ENCODE results near the gene GNAS-AS1.
A peak's percentile ranks its signal among the peaks of the same experiment; 100 is the strongest.

GNAS-AS1 gene

DNA sequence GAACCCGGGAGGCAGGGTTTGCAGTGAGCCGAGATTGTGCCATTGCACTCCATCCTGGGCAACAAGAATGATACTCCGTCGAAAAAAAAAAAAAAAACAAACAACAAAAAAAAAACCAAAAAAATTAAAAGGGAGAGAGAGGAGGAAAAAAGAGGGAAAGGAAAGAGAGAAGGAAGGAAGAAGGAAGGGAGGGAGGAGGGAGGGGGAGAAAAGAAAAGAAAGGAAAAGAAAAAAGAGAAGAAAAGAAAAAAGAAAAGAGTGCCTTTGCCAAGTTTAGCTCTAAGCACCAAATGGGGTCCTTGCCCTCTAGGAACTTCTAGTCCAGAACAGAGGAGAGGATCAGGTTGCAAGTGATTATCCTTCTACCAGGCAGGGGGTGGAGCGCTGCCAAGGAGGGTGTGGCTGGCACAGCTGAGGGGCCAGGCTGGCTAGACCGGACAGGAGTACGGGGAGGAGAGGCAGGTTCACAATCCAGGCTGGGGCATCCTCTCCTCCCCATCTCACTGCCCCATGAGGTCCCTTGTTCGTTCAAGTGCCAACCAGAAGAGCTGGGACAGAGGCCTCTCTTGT, 20.9 kb upstream of the GNAS-AS1 start:
- H3K36me3 ChIP-seq (ENCODE audit: insufficient read depth, low read length): no peaks in the 10 kb centered on the region

DNA sequence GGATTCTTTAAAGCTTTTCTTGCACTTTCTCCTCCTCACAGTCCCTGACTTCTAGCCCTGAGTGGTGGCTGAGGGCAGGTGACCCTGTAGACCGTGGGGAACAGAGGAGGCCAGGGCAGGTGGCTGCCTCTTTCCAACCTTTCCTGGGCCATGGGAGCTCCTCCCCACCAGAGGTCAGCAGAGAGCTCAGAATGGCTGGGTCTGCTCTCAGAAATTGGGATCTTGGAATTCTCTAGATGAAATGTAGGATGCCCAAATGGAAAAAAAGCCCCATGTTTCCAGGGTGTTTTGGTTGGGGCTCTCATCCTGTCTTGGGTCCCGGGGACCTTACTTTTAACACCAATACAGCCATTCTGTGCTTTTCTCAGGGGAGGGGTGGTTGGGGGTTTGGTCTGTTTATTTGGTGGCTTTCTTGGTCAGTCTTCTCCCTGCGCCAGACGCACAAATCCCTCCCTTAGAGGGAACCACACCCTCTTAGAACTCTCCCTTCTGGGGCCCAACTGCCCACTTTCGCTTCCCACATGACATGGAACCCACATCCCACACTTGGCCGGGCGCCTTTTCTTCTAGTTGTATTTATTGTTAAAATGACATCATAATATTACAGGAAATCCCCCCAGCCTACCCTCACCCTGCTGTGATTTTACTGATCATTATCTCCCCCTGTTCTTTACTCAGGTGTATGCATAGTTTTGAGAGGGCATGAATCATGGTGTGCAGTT, 19.8 kb upstream of the GNAS-AS1 start:
- no peaks in the 10 kb centered on the region for H3K36me3 ChIP-seq (ENCODE audit: insufficient read depth, low read length)
- no peaks in the 10 kb centered on the region for H3K9me3 ChIP-seq (replicated peaks; ENCODE audit: low read length)
- no peak overlapping the region for H3K4me2 ChIP-seq (ENCODE audit: low read length)
- H3K4me3 ChIP-seq (ENCODE audit: low read length): no peak overlapping the region
- peaks cover 15% of the 10 kb centered on the region for H3K4me1 ChIP-seq (ENCODE audit: control insufficient read depth, insufficient read depth, low read length)
- peaks cover 26% of the 10 kb centered on the region for H3K27me3 ChIP-seq (ENCODE audit: control insufficient read depth, insufficient read depth, low read length)
- no peak overlapping the region for H3K9ac ChIP-seq (ENCODE audit: low read depth, low read length)

More for the DNA sequence above, 20.9 kb upstream of the GNAS-AS1 start:
- H3K4me2 ChIP-seq (ENCODE audit: low read length): no peak overlapping the region
- H3K9ac ChIP-seq (ENCODE audit: low read depth, low read length): no peak overlapping the region
- H3K27me3 ChIP-seq (ENCODE audit: control insufficient read depth, insufficient read depth, low read length): peaks cover 14% of the 10 kb centered on the region
- H3K4me3 ChIP-seq (ENCODE audit: low read length): no peak overlapping the region
- no peaks in the 10 kb centered on the region for H3K9me3 ChIP-seq (replicated peaks; ENCODE audit: low read length)
- peaks cover 27% of the 10 kb centered on the region for H3K4me1 ChIP-seq (ENCODE audit: control insufficient read depth, insufficient read depth, low read length)

DNA sequence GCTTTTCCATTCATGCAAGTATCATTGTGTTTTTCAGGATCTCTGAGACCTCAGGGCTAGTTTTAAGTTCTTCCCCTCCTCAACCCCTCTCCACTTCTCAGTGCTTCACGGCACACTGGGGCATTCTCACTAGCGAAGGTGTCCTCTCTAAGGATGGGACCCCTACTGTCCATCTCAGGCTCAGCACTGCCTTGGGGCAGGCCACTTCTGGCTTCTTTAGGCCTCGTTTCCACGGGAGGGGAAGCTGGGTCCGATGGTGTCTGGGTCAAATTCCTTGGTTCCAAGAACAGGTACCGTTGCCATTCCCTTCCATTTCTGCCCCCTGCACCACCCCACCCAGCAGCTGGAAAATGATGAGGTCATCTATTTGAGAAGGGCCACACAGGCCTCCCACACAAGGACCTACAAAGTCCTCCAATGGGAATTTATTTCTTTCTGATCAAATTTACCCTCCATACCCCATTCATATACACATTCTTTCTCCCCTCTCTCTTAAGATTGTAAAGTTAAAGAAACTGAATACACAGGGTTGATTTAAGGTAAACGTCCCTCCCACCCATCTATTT, 19.0 kb upstream of the GNAS-AS1 start:
- H3K36me3 ChIP-seq (ENCODE audit: insufficient read depth, low read length): no peaks in the 10 kb centered on the region
- no peak overlapping the region for H3K4me3 ChIP-seq (ENCODE audit: low read length)
- H3K4me1 ChIP-seq (ENCODE audit: control insufficient read depth, insufficient read depth, low read length): peaks cover 12% of the 10 kb centered on the region
- H3K9ac ChIP-seq (ENCODE audit: low read depth, low read length): no peak overlapping the region
- H3K4me2 ChIP-seq (ENCODE audit: low read length): no peak overlapping the region
- no peaks in the 10 kb centered on the region for H3K9me3 ChIP-seq (replicated peaks; ENCODE audit: low read length)
- H3K27me3 ChIP-seq (ENCODE audit: control insufficient read depth, insufficient read depth, low read length): peaks cover 26% of the 10 kb centered on the region

DNA sequence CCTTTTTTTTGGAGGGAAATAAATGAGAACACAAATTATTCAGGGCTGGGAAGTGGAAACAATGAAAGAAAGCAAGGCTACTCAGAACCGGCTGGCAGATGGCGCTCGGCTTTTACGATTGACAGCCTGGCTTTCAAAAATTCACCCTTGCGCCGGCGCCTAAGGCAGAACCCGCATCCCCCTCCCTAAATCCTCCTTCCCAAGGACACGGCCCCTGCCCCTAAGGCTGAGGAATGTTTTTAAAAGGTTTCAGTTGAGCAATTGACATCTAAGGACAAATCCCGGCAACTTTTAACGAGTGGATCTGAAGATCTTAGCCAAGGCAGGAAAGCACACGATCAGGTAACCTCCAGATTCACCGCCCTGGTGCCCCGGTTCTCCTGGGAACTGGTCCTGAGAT, 18.1 kb upstream of the GNAS-AS1 start:
- Histone ChIP-seq H3K9ac (ENCODE audit: low read depth, low read length) (no peak overlapping the region), H3K36me3 (ENCODE audit: insufficient read depth, low read length) (no peaks in the 10 kb centered on the region), H3K27me3 (ENCODE audit: control insufficient read depth, insufficient read depth, low read length) (peaks cover 28% of the 10 kb centered on the region), H3K4me3 (ENCODE audit: low read length) (no peak overlapping the region), H3K9me3 (replicated peaks; ENCODE audit: low read length) (no peaks in the 10 kb centered on the region), H3K4me2 (ENCODE audit: low read length) (no peak overlapping the region), H3K4me1 (ENCODE audit: control insufficient read depth, insufficient read depth, low read length) (peaks cover 9% of the 10 kb centered on the region)

DNA sequence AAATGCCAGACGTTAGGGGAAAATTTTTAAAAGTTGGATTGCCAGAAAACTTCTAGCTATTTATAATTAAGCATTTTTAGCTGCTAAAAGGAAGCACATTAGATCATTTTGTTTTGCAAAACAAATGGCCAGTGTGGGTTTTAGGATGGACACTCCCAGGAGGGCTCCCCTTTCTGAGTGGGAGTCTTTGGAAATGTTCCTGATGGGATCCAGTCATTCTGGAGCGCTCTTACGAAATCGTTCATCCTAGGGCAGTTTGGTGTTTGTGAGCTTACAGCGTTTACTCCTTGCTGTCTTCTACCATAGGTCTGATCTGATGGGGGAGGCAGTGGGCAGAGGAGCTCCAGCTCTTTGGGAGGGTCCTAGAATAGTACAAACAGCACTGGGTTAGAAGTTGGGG, 16.5 kb upstream of the GNAS-AS1 start:
- Histone ChIP-seq H3K27me3 (ENCODE audit: control insufficient read depth, insufficient read depth, low read length) (peaks cover 42% of the 10 kb centered on the region), H3K4me3 (ENCODE audit: low read length) (no peak overlapping the region), H3K4me2 (ENCODE audit: low read length) (no peak overlapping the region), H3K9ac (ENCODE audit: low read depth, low read length) (no peak overlapping the region), H3K36me3 (ENCODE audit: insufficient read depth, low read length) (no peaks in the 10 kb centered on the region), H3K9me3 (replicated peaks; ENCODE audit: low read length) (no peaks in the 10 kb centered on the region), H3K4me1 (ENCODE audit: control insufficient read depth, insufficient read depth, low read length) (no peaks in the 10 kb centered on the region)

DNA sequence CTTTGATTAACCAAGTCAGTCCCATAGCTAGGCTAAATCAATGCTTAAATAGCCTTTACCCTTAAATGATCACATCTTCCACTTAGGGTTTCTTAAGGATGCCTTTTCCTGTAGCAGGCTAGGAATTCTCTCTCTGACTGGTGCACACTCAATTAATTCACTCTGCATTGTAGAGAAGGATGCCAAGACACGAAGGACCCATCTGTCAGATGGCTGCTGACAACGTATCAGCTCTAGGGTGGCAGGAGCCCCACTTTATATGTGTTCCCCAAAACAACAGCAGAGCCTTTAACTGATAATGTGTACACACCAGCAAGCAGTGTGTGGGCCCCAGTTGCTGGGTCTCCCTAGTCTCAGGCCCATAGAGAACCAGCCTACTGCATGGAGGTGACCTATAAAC, 15.1 kb upstream of the GNAS-AS1 start:
- no peak overlapping the region for H3K9ac ChIP-seq (ENCODE audit: low read depth, low read length)
- no peaks in the 10 kb centered on the region for H3K9me3 ChIP-seq (replicated peaks; ENCODE audit: low read length)
- no peak overlapping the region for H3K4me2 ChIP-seq (ENCODE audit: low read length)
- no peaks in the 10 kb centered on the region for H3K36me3 ChIP-seq (ENCODE audit: insufficient read depth, low read length)
- H3K4me3 ChIP-seq (ENCODE audit: low read length): no peak overlapping the region
- peaks cover 49% of the 10 kb centered on the region for H3K27me3 ChIP-seq (ENCODE audit: control insufficient read depth, insufficient read depth, low read length)
- no peaks in the 10 kb centered on the region for H3K4me1 ChIP-seq (ENCODE audit: control insufficient read depth, insufficient read depth, low read length)

DNA sequence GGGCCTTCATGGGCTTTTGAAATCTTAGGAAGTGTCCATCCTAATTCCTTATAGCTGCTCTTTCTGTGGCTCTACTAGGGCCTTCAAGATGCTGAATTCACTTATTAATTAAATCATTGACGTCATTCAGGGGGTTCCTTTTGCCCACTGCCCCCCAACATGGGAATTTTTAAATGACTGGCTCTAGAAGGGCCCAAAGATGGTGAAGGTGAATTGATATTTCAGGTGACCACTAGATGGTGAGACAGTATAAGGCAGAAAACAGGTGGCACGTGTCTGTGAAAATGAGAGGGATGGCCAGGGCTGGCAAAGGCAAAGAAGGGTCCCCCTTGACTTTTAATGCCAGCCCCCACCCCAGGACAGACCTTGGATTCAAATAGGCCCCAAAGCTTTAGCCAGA, 13.6 kb upstream of the GNAS-AS1 start:
- no peak overlapping the region for H3K4me3 ChIP-seq (ENCODE audit: low read length)
- H3K36me3 ChIP-seq (ENCODE audit: insufficient read depth, low read length): no peaks in the 10 kb centered on the region
- no peak overlapping the region for H3K9ac ChIP-seq (ENCODE audit: low read depth, low read length)
- H3K9me3 ChIP-seq (replicated peaks; ENCODE audit: low read length): no peaks in the 10 kb centered on the region
- H3K4me1 ChIP-seq (ENCODE audit: control insufficient read depth, insufficient read depth, low read length): no peaks in the 10 kb centered on the region
- H3K4me2 ChIP-seq (ENCODE audit: low read length): no peak overlapping the region
- peaks cover 61% of the 10 kb centered on the region for H3K27me3 ChIP-seq (ENCODE audit: control insufficient read depth, insufficient read depth, low read length)

DNA sequence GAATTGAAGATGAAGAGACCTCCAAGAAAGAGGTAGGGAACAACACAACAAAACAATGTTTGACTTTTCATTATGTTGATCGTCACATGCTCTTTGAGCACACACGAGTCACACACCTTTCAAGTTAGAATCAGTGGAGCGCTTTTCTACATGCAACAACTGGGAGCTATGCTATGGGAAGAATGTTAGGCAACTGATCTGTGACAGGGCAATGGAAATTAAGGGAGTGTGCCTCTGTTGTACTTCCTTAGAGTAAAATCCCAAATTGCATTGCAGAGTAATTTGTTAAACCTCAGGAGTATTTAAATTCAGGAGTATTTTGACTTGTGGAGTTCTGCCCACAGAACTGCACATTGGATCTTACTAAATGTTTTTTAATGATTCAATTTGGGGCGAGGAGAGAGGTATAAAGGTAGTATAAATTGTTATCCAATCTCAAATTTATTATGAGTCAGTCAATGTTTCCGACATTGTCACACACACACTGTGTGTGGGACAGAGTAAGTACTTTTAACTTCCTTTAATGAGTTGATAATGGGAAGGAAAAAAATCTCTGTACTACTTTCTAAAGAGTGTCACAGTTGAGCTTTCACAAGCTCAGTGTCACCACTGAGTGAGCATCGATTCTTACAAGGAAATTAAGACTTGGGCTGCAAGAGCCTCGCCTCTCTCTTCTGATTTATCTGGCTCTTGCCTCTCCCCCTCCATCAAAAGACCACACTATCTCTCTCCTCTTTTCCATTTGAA, 12.5 kb upstream of the GNAS-AS1 start:
- H3K27me3 ChIP-seq (ENCODE audit: control insufficient read depth, insufficient read depth, low read length): peaks cover 70% of the 10 kb centered on the region
- no peak overlapping the region for H3K4me2 ChIP-seq (ENCODE audit: low read length)
- H3K4me1 ChIP-seq (ENCODE audit: control insufficient read depth, insufficient read depth, low read length): no peaks in the 10 kb centered on the region
- no peak overlapping the region for H3K9ac ChIP-seq (ENCODE audit: low read depth, low read length)
- no peak overlapping the region for H3K4me3 ChIP-seq (ENCODE audit: low read length)
- no peaks in the 10 kb centered on the region for H3K9me3 ChIP-seq (replicated peaks; ENCODE audit: low read length)
- H3K36me3 ChIP-seq (ENCODE audit: insufficient read depth, low read length): no peaks in the 10 kb centered on the region

DNA sequence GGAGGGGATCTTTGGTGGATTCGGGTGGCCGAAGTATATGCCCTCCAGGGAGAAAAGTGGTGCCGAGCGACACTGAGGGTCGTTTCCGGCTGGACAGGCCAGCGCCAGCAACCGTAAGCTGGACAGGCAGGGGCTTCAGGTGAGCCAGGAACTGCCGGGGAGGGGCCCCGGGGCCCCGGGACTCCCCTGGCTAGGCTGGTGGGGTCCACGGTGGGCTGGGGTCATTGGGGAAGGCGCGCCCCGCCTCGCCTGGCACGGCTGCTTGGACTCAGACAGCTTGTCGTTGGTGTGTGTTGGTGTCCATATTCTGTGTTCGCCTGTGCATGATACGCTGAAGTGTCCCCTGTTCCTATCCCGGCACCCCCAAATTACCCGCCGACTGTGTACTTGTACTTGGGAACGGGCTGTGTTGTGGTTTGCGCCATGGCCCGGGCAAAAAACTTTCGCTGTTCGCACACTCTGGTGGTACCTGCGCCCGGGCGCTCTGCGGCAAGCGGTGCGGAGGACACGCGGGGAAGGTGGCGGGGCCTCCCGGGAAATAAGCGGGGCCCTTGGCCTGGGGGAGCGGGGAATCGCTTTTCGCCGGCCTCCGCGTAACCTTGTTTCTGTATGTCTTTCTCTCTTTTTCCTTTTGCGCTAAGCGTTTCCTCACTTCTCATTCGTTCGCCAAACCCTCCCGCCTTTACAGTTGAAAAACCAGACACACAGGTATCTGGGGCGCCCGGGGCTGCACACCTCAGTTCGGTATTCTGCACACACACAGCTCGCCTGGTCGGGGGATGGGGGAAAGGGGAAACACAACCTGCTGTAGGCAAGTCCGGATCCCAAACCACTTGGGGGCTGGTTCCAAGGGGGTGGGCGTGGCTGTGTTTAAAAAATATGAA, 5.0 kb upstream of the GNAS-AS1 start:
- Histone ChIP-seq H3K27me3 (ENCODE audit: control insufficient read depth, insufficient read depth, low read length) (peaks cover 70% of the 10 kb centered on the region), H3K4me3 (ENCODE audit: low read length) (no peak overlapping the region), H3K36me3 (ENCODE audit: insufficient read depth, low read length) (no peaks in the 10 kb centered on the region), H3K9me3 (replicated peaks; ENCODE audit: low read length) (no peaks in the 10 kb centered on the region), H3K4me1 (ENCODE audit: control insufficient read depth, insufficient read depth, low read length) (peaks cover 5% of the 10 kb centered on the region), H3K9ac (ENCODE audit: low read depth, low read length) (no peak overlapping the region), H3K4me2 (ENCODE audit: low read length) (no peak overlapping the region)

DNA sequence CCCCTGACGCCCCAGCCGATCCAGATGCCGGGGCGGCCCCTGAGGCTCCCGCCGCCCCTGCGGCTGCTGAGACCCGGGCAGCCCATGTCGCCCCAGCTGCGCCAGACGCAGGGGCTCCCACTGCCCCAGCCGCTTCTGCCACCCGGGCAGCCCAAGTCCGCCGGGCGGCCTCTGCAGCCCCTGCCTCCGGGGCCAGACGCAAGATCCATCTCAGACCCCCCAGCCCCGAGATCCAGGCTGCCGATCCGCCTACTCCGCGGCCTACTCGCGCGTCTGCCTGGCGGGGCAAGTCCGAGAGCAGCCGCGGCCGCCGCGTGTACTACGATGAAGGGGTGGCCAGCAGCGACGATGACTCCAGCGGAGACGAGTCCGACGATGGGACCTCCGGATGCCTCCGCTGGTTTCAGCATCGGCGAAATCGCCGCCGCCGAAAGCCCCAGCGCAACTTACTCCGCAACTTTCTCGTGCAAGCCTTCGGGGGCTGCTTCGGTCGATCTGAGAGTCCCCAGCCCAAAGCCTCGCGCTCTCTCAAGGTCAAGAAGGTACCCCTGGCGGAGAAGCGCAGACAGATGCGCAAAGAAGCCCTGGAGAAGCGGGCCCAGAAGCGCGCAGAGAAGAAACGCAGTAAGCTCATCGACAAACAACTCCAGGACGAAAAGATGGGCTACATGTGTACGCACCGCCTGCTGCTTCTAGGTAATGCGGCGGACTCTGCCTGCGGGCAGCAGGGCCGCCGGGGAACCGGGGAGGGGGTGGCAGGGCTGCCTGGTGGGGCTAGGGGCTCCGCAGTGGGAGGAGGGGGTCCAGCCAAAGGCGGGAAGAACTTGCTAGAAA, 4.2 kb upstream of the GNAS-AS1 start:
- H3K9ac ChIP-seq (ENCODE audit: low read depth, low read length): no peak overlapping the region
- H3K4me2 ChIP-seq (ENCODE audit: low read length): peak overlapping the region; percentile 75
- H3K4me1 ChIP-seq (ENCODE audit: control insufficient read depth, insufficient read depth, low read length): peaks cover 5% of the 10 kb centered on the region
- no peaks in the 10 kb centered on the region for H3K9me3 ChIP-seq (replicated peaks; ENCODE audit: low read length)
- H3K36me3 ChIP-seq (ENCODE audit: insufficient read depth, low read length): no peaks in the 10 kb centered on the region
- H3K27me3 ChIP-seq (ENCODE audit: control insufficient read depth, insufficient read depth, low read length): peaks cover 63% of the 10 kb centered on the region
- peak overlapping the region; percentile 34 for H3K4me3 ChIP-seq (ENCODE audit: low read length)

Measured in skeletal muscle satellite cell (primary cell).